HCT116 (cell line): ENCODE measurements around the gene MYO10. TPM values are rescaled to one million over a fixed set of nuclear protein-coding genes. Genes with fewer than 3 reads are reported as not detected.

Source experiments
- ATAC-seq: fragments of 200-7000 bp; cut with Tn5 transposase; 2 replicates; pipeline ENCODE4 v1.9.1; 2020; ENCODE audit warnings: mild to moderate bottlenecking, moderate library complexity
- BruUV-seq: library from RNA; stranded (reverse); fragments of 400-500 nt; replicated peaks from 2 replicates; lab custom pipeline; 2021; lab: Mats Ljungman, UMichigan
- CTCF ChIA-PET: fragments of 300-600 bp; sonication (Branson Sonifier 250); formaldehyde crosslinking; loops from one replicate; lab custom pipeline; 2021; ENCODE audit warnings: antibody characterized with exemption; lab: Charles Lee
- POLR2A ChIA-PET: fragments of 300-600, 350-600 bp; sonication (Branson Sonifier 250); formaldehyde crosslinking; loops from one replicate; lab custom pipeline; 2021; ENCODE audit warnings: antibody characterized with exemption; lab: Charles Lee
- RAD21 ChIA-PET, 2 experiments: fragments of 300-600 bp; sonication (Branson Sonifier 250); formaldehyde crosslinking; loops; one replicate each; lab custom pipeline; 2023; ENCODE audit warnings: low total read pairs in 2 of 2; ENCODE audit not compliant: uncharacterized antibody in 2 of 2, unreplicated experiment in 2 of 2, low non-redundant PET in 1 of 2; lab: Charles Lee
- DNase-seq: peaks from one replicate; pipeline ENCODE4 v3.0.0-alpha.2; 2010; ENCODE audit warnings: low read depth, low spot score
- H2AFZ ChIP-seq: fragments of 200-600 bp; shearing (Covaris generic), sonication (generic); 2 replicates; pipeline ENCODE4 v1.6.1; 2017; ENCODE audit warnings: low read depth, mixed run types, mixed read lengths, antibody characterized with exemption, low read length; ENCODE audit not compliant: poor library complexity, severe bottlenecking
- H3K27ac ChIP-seq: 2 replicates; pipeline ENCODE4 v1.5.1; 2012; ENCODE audit warnings: low read depth, low read length
- H3K27me3 ChIP-seq: fragments of 200-600 bp; sonication (generic); 2 replicates; pipeline ENCODE4 v1.6.1; 2016; ENCODE audit warnings: mixed run types, low read length, mixed read lengths; ENCODE audit not compliant: insufficient read depth
- H3K36me3 ChIP-seq, 2 experiments: fragments of 200-500 bp in 1 of 2; fragments of 200-600 bp in 1 of 2; sonication (Bioruptor generic) in 1 of 2; sonication (generic) in 1 of 2; 2 replicates each; pipeline versions ENCODE4 v1.5.1 to v1.6.1; 2014 to 2016; ENCODE audit warnings: low read length in 2 of 2, inconsistent platforms in 1 of 2, mixed read lengths in 1 of 2, mixed run types in 1 of 2; ENCODE audit not compliant: insufficient read depth in 2 of 2, control insufficient read depth in 1 of 2
- H3K4me1 ChIP-seq, 2 experiments: fragments of 200-600 bp in 1 of 2; sonication (generic) in 1 of 2; 2 replicates each; pipeline versions ENCODE4 v1.5.1 to v1.6.1; 2012 to 2017; ENCODE audit warnings: low read length in 2 of 2, inconsistent platforms in 1 of 2, mild to moderate bottlenecking in 1 of 2, mixed read lengths in 1 of 2, mixed run types in 1 of 2, moderate library complexity in 1 of 2; ENCODE audit not compliant: insufficient read depth in 2 of 2, control insufficient read depth in 1 of 2
- H3K4me2 ChIP-seq: fragments of 200-600 bp; sonication (generic); 2 replicates; pipeline ENCODE4 v1.6.1; 2017; ENCODE audit warnings: mixed run types, low read length, mixed read lengths
- H3K4me3 ChIP-seq, 2 experiments: fragments of 200-600 bp in 1 of 2; sonication (generic) in 1 of 2; replicated peaks in 1 of 2; 2 replicates each; pipeline ENCODE4 v1.5.1; 2011 to 2016; ENCODE audit warnings: low read length in 2 of 2, control low read depth in 1 of 2, low read depth in 1 of 2, mild to moderate bottlenecking in 1 of 2, mixed read lengths in 1 of 2, mixed run types in 1 of 2
- H3K79me2 ChIP-seq: fragments of 200-600 bp; sonication (generic); 2 replicates; pipeline ENCODE4 v1.6.1; 2017; ENCODE audit warnings: mild to moderate bottlenecking, mixed run types, low read length, moderate library complexity, mixed read lengths; ENCODE audit not compliant: insufficient read depth
- H3K9ac ChIP-seq: fragments of 200-600 bp; sonication (generic); 2 replicates; pipeline ENCODE4 v1.6.1; 2016; ENCODE audit warnings: low read length, mixed read lengths
- H3K9me2 ChIP-seq: fragments of 200-600 bp; sonication (generic), shearing (Covaris generic); 2 replicates; pipeline ENCODE4 v1.6.1; 2017; ENCODE audit warnings: mixed run types, mild to moderate bottlenecking, moderate library complexity; ENCODE audit not compliant: insufficient read depth
- H3K9me3 ChIP-seq, 2 experiments: fragments of 200-500 bp in 1 of 2; fragments of 200-600 bp in 1 of 2; sonication (Bioruptor generic) in 1 of 2; sonication (generic) in 1 of 2; 2 replicates each; pipeline ENCODE4 v1.6.1; 2014 to 2017; ENCODE audit warnings: low read length in 2 of 2, mixed read lengths in 2 of 2, inconsistent platforms in 1 of 2, low read depth in 1 of 2, mild to moderate bottlenecking in 1 of 2, mixed run types in 1 of 2, moderate library complexity in 1 of 2; ENCODE audit not compliant: control insufficient read depth in 1 of 2, insufficient read depth in 1 of 2
- H4K20me1 ChIP-seq: fragments of 200-600 bp; sonication (generic), shearing (Covaris generic); 2 replicates; pipeline ENCODE4 v1.6.1; 2017; ENCODE audit warnings: mixed run types, mild to moderate bottlenecking, moderate library complexity; ENCODE audit not compliant: insufficient read depth
- ATF3 ChIP-seq: IDR thresholded peaks from 2 replicates; pipeline ENCODE4 v1.6.1; 2012
- CBX3 ChIP-seq: IDR thresholded peaks from 2 replicates; pipeline ENCODE4 v1.6.1; 2012; ENCODE audit warnings: low read depth
- CEBPB ChIP-seq: IDR thresholded peaks from 2 replicates; pipeline ENCODE4 v1.6.1; 2012; ENCODE audit warnings: low read depth
- EGR1 ChIP-seq: IDR thresholded peaks from 2 replicates; pipeline ENCODE4 v1.6.1; 2012; ENCODE audit warnings: low read depth
- ELF1 ChIP-seq: IDR thresholded peaks from 2 replicates; pipeline ENCODE4 v1.6.1; 2012; ENCODE audit warnings: low read depth, borderline replicate concordance
- EZH2 ChIP-seq: fragments of 200-600 bp; sonication (generic); IDR thresholded peaks from 2 replicates; pipeline ENCODE4 v1.6.1; 2017; ENCODE audit warnings: antibody characterized with exemption, mixed run types
- EZH2phosphoT487 ChIP-seq: fragments of 200-600 bp; IDR thresholded peaks from 2 replicates; pipeline ENCODE4 v1.6.1; 2018; ENCODE audit warnings: antibody characterized with exemption, borderline replicate concordance
- FOSL1 ChIP-seq: IDR thresholded peaks from 2 replicates; pipeline ENCODE4 v1.6.1; 2012; ENCODE audit warnings: low read depth
- MAX ChIP-seq: IDR thresholded peaks from 2 replicates; pipeline ENCODE4 v1.6.1; 2012
- POLR2A ChIP-seq: IDR thresholded peaks from 2 replicates; pipeline ENCODE4 v1.7.0; 2011; ENCODE audit warnings: borderline replicate concordance; ENCODE audit not compliant: insufficient read depth, insufficient read length; ENCODE audit errors: extremely low read depth
- RAD21 ChIP-seq: IDR thresholded peaks from 2 replicates; pipeline ENCODE4 v1.6.1; 2012; ENCODE audit warnings: low read depth, mild to moderate bottlenecking
- REST ChIP-seq: IDR thresholded peaks from 2 replicates; pipeline ENCODE4 v1.6.1; 2012; ENCODE audit warnings: low read depth
- SIN3A ChIP-seq: IDR thresholded peaks from 2 replicates; pipeline ENCODE4 v1.6.1; 2012; ENCODE audit warnings: low read depth
- SRF ChIP-seq: IDR thresholded peaks from 2 replicates; pipeline ENCODE4 v1.6.1; 2012; ENCODE audit warnings: low read depth
- ZBTB33 ChIP-seq: IDR thresholded peaks from 2 replicates; pipeline ENCODE4 v1.6.1; 2011; ENCODE audit warnings: mild to moderate bottlenecking, low read length, moderate library complexity; ENCODE audit not compliant: insufficient replicate concordance; ENCODE audit errors: extremely low read depth
- ZFX ChIP-seq: fragments of 450-650 bp; IDR thresholded peaks from 2 replicates; pipeline ENCODE4 v1.6.1; 2017
- ZNF274 ChIP-seq: fragments of 200-500 bp; sonication (Bioruptor generic); IDR thresholded peaks from 2 replicates; pipeline ENCODE4 v1.6.1; 2014; ENCODE audit warnings: mild to moderate bottlenecking, low read depth, low read length, inconsistent platforms
- intact Hi-C: fragments of 100-400 bp; cut with micrococcal nuclease; formaldehyde crosslinking; loops from 2 replicates; pipeline ENCODE4 v1.10.0; 2022
- total RNA-seq: library from RNA; stranded (reverse); gene quantifications from one replicate; pipeline ENCODE4 v1.2.1, GENCODE V29; 2021; ENCODE audit not compliant: unreplicated experiment

Gene MYO10
- total RNA-seq, 1 experiment from 2014 or later, result 34.9 TPM

- Histone ChIP-seq H3K79me2 (peaks cover 37% of the 10 kb centered on the region), H3K4me2 (no peak overlapping the region), H3K36me3 (no peaks in the 10 kb centered on the region), H2AFZ (no peak overlapping the region), H3K9me2 (no peaks in the 10 kb centered on the region), H4K20me1 (no peaks in the 10 kb centered on the region), H3K9ac (no peak overlapping the region), H3K9me3 (no peaks in the 10 kb centered on the region), H3K4me3 (no peak overlapping the region), H3K4me1 (peaks cover 55 to 69% of the 10 kb centered on the region in 2 experiments), H3K27me3 (no peaks in the 10 kb centered on the region), H3K27ac (no peak overlapping the region)
- no TSS peak for BruUV-seq
- ATAC-seq, result no peak
- no peak for TF ChIP-seq ZBTB33
- TF ChIP-seq SIN3A, result no peak
- no peak for TF ChIP-seq RAD21
- no peak for TF ChIP-seq REST
- TF ChIP-seq EZH2phosphoT487, result no peak
- TF ChIP-seq CBX3, result no peak
- TF ChIP-seq FOSL1, result no peak
- TF ChIP-seq SRF, result no peak
- TF ChIP-seq POLR2A, result no peak
- no peak for TF ChIP-seq ZFX
- TF ChIP-seq ELF1, result no peak
- TF ChIP-seq MAX, result no peak
- TF ChIP-seq CEBPB, result no peak
- no peak for TF ChIP-seq ATF3
- no peak for TF ChIP-seq EGR1
- no peak for TF ChIP-seq EZH2
- TF ChIP-seq ZNF274, result no peak
- ChIA-PET POLR2A (interaction anchor here (0.8 kb wide), 1 partner anchor 131 kb away, joined by 5 read pairs; the partner anchor contains the start of gene MYO10), RAD21 (interaction anchor here in 1 of 2 experiments (0.7 kb wide), 1 partner anchor 9 kb away, joined by 4 read pairs; no protein-coding TSS in a partner anchor), CTCF (interaction anchor here (1.1 kb wide), 1 partner anchor 385 kb away, joined by 3 read pairs; no protein-coding TSS in a partner anchor)
- intact Hi-C loops, result no loop called here
- no peak for DNase-seq
Measured at GRCh38 chr5:16805486-16805885, 130.6 kb downstream of the MYO10 start.
